Osteoblast (primary cell): ENCODE data around the gene GALNT3. TPM values are rescaled to one million over a fixed set of nuclear protein-coding genes. Genes with fewer than 3 reads are reported as not detected.

Experiments used
- DNase-seq: peaks from one replicate; pipeline ENCODE4 v3.0.0; 2011; ENCODE audit warnings: low spot score, mixed read lengths; ENCODE audit not compliant: insufficient read length; ENCODE audit errors: missing footprints
- H2AFZ ChIP-seq: 2 replicates; pipeline ENCODE4 v1.6.0; 2011; ENCODE audit warnings: mild to moderate bottlenecking, low read length
- H3K27ac ChIP-seq: 2 replicates; pipeline ENCODE4 v1.5.1; 2011; ENCODE audit warnings: mild to moderate bottlenecking, low read depth, low read length, moderate library complexity
- H3K27me3 ChIP-seq: 2 replicates; pipeline ENCODE4 v1.6.0; 2012; ENCODE audit warnings: mild to moderate bottlenecking, control low read depth, inconsistent platforms, low read length, moderate library complexity; ENCODE audit not compliant: insufficient read depth
- H3K36me3 ChIP-seq: 2 replicates; pipeline ENCODE4 v1.5.1; 2011; ENCODE audit warnings: mild to moderate bottlenecking, low read length, control low read depth, moderate library complexity; ENCODE audit not compliant: insufficient read depth
- H3K4me1 ChIP-seq: 2 replicates; pipeline ENCODE4 v1.5.1; 2011; ENCODE audit warnings: mild to moderate bottlenecking, low read length, control low read depth, moderate library complexity; ENCODE audit not compliant: insufficient read depth
- H3K4me2 ChIP-seq: 2 replicates; pipeline ENCODE4 v1.6.0; 2011; ENCODE audit warnings: mild to moderate bottlenecking, low read length; ENCODE audit not compliant: insufficient read depth
- H3K4me3 ChIP-seq: fragments of 200-600 bp; sonication (generic); 3 replicates; pipeline ENCODE4 v1.5.1; 2012; ENCODE audit warnings: mild to moderate bottlenecking, low read length, inconsistent platforms; ENCODE audit not compliant: insufficient read depth
- H3K79me2 ChIP-seq: 2 replicates; pipeline ENCODE4 v1.6.0; 2012; ENCODE audit warnings: mild to moderate bottlenecking, low read length, control low read depth, inconsistent platforms; ENCODE audit not compliant: insufficient read depth
- H3K9me3 ChIP-seq: 2 replicates; pipeline ENCODE4 v1.5.1; 2011; ENCODE audit warnings: low read depth, low read length, control low read depth
- H4K20me1 ChIP-seq: 2 replicates; pipeline ENCODE4 v1.6.0; 2012; ENCODE audit warnings: mild to moderate bottlenecking, low read length, control low read depth; ENCODE audit not compliant: insufficient read depth
- total RNA-seq: library from RNA; depleted of rRNA; stranded (reverse); fragments of >200 nt; gene quantifications from 2 replicates; pipeline ENCODE4 v1.2.3, GENCODE V29; 2012
- TF ChIP-seq, protein P1 (sequence below): IDR thresholded peaks from 2 replicates; pipeline ENCODE4 v1.5.1; 2011; ENCODE audit warnings: mild to moderate bottlenecking, low read depth, low read length, moderate library complexity; ENCODE audit errors: extremely low read depth

GALNT3 gene
- 11.2 and 12.7 TPM in 2 replicates for total RNA-seq

DNA sequence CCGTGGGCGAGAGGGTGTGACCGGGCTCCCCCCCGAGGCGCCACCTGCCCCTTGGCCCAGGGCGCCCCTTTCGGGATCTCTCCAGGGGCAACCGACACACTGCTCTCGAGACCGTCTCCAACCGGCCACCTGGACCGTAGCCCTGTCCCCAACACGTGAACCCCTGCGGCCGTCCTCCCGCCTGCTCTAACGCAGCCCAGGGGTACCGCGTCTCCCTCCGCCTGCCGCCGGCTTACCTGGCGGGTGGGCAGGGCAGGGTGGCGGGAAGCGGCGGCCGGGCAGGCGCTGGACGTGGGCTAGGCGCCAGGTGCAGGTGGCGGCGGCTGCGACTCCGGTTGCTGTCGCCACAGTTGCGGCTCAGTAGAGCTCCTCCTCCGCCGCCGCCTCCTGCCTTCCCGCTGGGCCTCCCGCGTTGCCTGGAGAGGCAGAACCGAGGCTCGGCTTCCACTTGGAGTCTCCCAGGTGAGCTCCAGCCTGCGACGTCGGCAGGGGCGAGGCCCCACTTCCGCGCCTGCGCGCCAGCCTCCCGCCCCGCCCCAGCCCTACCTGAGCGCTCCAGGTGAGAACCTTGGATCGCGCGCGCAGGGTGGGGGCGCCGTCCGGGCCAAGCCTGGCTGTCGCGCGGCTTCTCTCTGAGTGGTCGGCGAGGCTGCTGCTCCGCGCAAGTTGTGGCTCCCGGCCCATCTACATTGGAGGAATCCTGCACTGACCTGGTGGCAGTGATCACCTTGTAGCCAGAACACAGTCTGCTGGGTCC is at the start of gene GALNT3:
TSS of gene GALNT3 (minus strand) at position 469 of the 757 bp plus-strand sequence. CDS start 23,547 bp downstream, outside the sequence.
- DNase-seq = no peak
- Histone ChIP-seq H3K79me2 (peaks cover 35% of the 10 kb centered on the region), H3K4me2 (peak within 1 kb of the TSS; percentile 93)

DNA sequence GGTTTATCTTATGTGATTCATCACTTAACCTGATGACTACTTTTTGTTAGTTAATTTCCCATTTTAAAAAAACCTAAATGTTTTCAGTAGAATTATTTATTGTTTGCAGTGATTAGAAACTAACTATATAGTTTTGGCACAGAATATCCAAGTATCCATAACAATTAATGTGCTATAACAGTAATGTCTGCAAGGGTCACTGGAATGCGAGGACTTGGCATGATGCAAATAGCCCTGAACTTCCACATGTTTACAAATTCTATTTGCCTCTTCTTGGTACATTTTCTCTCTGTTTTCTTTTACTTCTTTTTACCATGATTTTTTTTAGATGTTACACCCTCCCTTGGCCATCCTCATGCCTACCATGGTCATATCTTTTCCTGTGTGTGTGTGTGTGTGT is 49.3 kb upstream of the GALNT3 start:
- TF ChIP-seq, protein P1, sequence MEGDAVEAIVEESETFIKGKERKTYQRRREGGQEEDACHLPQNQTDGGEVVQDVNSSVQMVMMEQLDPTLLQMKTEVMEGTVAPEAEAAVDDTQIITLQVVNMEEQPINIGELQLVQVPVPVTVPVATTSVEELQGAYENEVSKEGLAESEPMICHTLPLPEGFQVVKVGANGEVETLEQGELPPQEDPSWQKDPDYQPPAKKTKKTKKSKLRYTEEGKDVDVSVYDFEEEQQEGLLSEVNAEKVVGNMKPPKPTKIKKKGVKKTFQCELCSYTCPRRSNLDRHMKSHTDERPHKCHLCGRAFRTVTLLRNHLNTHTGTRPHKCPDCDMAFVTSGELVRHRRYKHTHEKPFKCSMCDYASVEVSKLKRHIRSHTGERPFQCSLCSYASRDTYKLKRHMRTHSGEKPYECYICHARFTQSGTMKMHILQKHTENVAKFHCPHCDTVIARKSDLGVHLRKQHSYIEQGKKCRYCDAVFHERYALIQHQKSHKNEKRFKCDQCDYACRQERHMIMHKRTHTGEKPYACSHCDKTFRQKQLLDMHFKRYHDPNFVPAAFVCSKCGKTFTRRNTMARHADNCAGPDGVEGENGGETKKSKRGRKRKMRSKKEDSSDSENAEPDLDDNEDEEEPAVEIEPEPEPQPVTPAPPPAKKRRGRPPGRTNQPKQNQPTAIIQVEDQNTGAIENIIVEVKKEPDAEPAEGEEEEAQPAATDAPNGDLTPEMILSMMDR = no peak
- Histone ChIP-seq H3K4me1 (no peaks in the 10 kb centered on the region), H3K36me3 (no peaks in the 10 kb centered on the region), H3K4me2 (no peak overlapping the region), H3K9me3 (no peaks in the 10 kb centered on the region), H4K20me1 (no peaks in the 10 kb centered on the region), H3K27ac (no peak overlapping the region), H3K4me3 (no peak overlapping the region), H3K79me2 (no peaks in the 10 kb centered on the region), H2AFZ (no peak overlapping the region), H3K27me3 (no peaks in the 10 kb centered on the region)
- no peak for DNase-seq

More for the DNA sequence above, at the start of gene GALNT3:
- Histone ChIP-seq H3K4me1 (peaks cover 27% of the 10 kb centered on the region), H3K27ac (peak within 1 kb of the TSS; percentile 62), H3K4me3 (peak within 1 kb of the TSS; percentile 85), H3K36me3 (no peaks in the 10 kb centered on the region), H4K20me1 (no peaks in the 10 kb centered on the region), H3K27me3 (no peaks in the 10 kb centered on the region), H2AFZ (peak within 1 kb of the TSS; percentile 95), H3K9me3 (no peaks in the 10 kb centered on the region)
- TF ChIP-seq, protein P1 = no peak

DNA sequence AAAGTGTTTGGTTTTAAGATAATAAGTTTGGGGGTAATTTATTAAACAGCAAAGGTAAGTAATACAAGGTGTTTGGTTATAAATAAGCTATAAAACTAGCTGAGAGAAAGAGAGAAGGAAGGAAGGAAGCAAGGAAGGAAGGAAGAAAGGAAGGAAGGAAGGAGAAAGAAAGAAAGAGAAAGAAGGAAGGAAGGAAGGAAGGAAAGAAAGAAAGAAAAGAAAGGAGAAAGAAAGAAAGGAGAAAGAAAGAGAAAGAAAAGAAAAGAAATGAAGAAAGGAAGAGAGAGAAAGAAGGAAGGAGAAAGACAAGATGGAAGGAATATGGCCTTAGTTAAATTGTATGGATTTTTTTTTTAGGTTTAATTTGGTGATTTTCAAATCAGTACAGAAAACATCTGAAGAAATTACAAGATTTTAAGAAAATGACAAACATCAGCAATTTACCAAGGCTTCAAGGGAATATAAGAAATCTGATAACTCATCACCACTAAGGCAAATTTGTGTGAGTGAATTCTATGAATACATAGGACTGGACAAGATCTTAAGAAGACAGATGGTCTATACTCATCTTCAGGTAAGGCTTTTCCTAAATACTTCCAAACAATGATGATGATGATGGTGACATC is 46.4 kb upstream of the GALNT3 start:
- no peaks in the 10 kb centered on the region for H3K79me2 ChIP-seq
- peaks cover 10% of the 10 kb centered on the region for H3K4me1 ChIP-seq
- no peaks in the 10 kb centered on the region for H3K9me3 ChIP-seq
- TF ChIP-seq, protein P1 = no peak
- H4K20me1 ChIP-seq = no peaks in the 10 kb centered on the region
- H3K36me3 ChIP-seq = no peaks in the 10 kb centered on the region
- H3K4me2 ChIP-seq = no peak overlapping the region
- no peak overlapping the region for H2AFZ ChIP-seq
- H3K4me3 ChIP-seq = no peak overlapping the region
- no peak overlapping the region for H3K27ac ChIP-seq
- DNase-seq = no peak
- no peaks in the 10 kb centered on the region for H3K27me3 ChIP-seq

DNA sequence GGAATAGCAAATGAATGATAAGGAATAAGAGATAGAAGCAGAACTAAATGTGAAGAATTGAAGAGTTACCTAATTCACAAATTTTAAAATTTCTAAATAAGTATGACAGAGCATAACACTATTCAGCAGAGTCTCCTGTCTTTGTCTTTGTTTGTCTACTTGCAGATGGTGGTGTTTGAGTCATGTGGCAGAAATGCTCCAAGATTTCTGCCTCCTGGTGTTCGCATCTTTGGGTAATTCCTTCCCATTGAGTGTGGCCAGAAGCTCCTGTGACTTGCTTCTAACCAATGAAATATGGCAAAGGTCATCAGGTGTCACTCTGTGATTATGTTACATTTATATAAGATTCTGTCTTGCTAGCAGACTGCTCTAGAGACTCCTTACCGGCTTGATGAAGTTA is 45.6 kb upstream of the GALNT3 start:
- Histone ChIP-seq H3K4me2 (no peak overlapping the region), H3K27ac (no peak overlapping the region), H2AFZ (no peak overlapping the region), H3K9me3 (no peaks in the 10 kb centered on the region), H4K20me1 (no peaks in the 10 kb centered on the region), H3K4me1 (peaks cover 10% of the 10 kb centered on the region), H3K36me3 (no peaks in the 10 kb centered on the region), H3K79me2 (no peaks in the 10 kb centered on the region), H3K4me3 (no peak overlapping the region), H3K27me3 (no peaks in the 10 kb centered on the region)
- no peak for DNase-seq
- TF ChIP-seq, protein P1 = no peak
